ENCODE results near the gene PAK6. TPM values are rescaled to one million over a fixed set of nuclear protein-coding genes. Genes with fewer than 3 reads are reported as not detected.

PAK6 gene
- total RNA-seq, 4 donors from 2014 or later, result 0.94 to 4.6 (median 1.6) TPM

DNA sequence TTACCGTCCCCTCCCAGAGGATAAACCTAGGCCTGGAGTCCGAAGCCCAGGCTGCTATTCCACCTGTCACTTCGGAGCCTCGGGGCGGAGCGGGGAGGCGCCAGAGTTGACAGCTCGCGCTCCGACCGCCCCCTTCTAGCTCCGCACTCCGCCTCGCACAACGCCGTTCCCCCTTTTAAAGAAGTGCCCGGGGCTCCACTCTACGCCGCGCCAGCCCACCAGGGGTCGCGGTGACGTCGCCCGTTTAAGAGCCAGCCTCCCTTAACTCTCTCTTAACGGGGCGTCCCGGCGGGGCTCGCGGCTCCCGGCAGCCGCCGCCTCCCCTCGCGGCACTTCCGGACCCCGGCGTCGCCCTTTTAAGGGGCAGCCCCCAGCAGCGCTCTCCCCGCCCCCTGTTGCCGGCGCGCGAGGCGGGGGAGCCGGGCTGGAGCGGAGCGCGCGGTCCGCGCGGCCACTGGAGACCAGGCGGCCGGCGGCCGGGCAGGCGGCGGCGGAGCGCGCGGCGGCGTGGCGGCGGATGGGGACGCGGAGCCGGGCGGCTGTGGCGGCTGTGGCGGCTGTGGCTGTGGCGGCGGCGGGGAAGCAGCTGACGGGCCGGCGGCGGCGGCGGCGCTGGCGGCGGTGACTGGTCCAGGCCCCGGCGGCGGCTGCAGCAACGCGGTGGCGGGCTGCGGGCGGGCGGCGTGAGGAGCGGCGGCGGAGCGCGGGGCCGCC is 84.5 kb downstream of the PAK6 start, which contains the start of gene INAFM2:
INAFM2 (plus strand) TSS at position 454 of the 714 bp plus-strand sequence. CDS start 364 bp downstream, outside the sequence.
- peak; percentile 92 for ATAC-seq
- H3K9me3 ChIP-seq, result no peaks in the 10 kb centered on the region
- H3K27ac ChIP-seq, result peak within 1 kb of the TSS; percentile 94 to 99 (median 98)
- peak within 1 kb of the TSS; percentile 92 to 100 for H3K4me3 ChIP-seq
- TF ChIP-seq, protein P1, sequence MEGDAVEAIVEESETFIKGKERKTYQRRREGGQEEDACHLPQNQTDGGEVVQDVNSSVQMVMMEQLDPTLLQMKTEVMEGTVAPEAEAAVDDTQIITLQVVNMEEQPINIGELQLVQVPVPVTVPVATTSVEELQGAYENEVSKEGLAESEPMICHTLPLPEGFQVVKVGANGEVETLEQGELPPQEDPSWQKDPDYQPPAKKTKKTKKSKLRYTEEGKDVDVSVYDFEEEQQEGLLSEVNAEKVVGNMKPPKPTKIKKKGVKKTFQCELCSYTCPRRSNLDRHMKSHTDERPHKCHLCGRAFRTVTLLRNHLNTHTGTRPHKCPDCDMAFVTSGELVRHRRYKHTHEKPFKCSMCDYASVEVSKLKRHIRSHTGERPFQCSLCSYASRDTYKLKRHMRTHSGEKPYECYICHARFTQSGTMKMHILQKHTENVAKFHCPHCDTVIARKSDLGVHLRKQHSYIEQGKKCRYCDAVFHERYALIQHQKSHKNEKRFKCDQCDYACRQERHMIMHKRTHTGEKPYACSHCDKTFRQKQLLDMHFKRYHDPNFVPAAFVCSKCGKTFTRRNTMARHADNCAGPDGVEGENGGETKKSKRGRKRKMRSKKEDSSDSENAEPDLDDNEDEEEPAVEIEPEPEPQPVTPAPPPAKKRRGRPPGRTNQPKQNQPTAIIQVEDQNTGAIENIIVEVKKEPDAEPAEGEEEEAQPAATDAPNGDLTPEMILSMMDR (IDR thresholded peaks at IDR 0.05), result peak in 3 of 4 experiments; percentile 72 to 89 (median 77)
- TF ChIP-seq POLR2A (IDR thresholded peaks at IDR 0.05) (peak; percentile 33 to 86), POLR2AphosphoS5 (IDR thresholded peaks at IDR 0.05) (peak; percentile 57), EP300 (IDR thresholded peaks at IDR 0.05) (no peak)
- H3K4me1 ChIP-seq, result peaks cover 2 to 72% (median 22%) of the 10 kb centered on the region in 3 donors
- no peaks in the 10 kb centered on the region for H3K27me3 ChIP-seq
- no peaks in the 10 kb centered on the region for H3K36me3 ChIP-seq
- whole genome bisulfite sequencing, 2 donors (ENCODE audit: low coverage in 1 of 2), result 0% methylated on average over 2 of the region's 103 CpGs; no CpG with 5 or more reads in 1 of the 2 donors

DNA sequence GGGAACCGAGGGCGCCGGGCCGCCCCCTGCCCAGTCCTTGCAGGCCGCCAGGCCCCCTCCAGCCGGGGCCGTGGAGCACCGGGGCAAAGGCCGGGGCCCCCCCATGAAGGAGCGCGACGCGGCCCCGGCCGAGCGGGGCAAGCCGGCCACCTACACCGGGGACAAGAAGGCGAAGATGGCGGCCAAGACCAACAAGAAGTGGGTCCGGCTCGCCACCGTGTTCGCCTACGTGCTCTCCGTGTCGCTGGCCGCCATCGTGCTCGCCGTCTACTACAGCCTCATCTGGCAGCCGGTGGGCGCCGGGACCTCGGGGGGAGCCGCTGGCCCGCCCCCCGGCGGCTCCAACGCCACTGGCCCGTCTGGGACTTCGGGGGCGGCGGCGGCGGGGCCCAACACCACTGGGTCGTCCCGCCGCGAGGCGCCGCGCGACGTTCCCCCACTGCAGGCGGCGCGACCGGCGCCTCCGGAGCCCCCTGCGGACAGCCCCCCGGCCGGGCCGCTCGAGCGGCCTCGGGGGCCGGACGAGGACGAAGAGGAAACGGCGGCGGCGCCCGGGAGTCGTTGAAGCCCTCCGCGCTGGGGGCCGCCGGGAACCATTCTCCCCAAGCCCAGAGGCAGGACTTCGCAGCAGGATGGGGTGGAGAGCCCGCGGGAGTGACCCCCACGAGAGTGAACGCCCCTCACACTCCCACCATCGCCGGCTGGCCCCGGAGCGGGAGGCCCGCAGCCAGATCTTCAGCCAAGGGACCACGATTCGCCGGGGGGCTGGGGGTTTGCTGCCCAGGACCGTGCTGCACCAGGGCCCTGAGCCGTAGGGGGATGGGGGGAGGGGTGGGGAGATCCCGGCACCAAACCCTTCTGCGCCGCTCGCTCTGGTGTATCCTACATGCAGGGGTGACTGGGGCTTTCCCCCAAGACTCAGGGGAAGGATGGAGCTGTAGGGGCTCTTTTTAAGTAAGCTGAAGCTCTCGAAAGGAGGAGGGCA is 85.4 kb downstream of the PAK6 start:
- no peaks in the 10 kb centered on the region for H3K27me3 ChIP-seq
- ATAC-seq, result peak; percentile 3
- TF ChIP-seq, protein P1 (IDR thresholded peaks at IDR 0.05), result no peak
- peaks cover 8 to 80% (median 25%) of the 10 kb centered on the region in 3 donors for H3K4me1 ChIP-seq
- H3K27ac ChIP-seq, result peak overlapping the region; percentile 94 to 99 (median 98)
- no peaks in the 10 kb centered on the region for H3K9me3 ChIP-seq
- WGBS, 2 donors (ENCODE audit: low coverage in 1 of 2), result 0% methylated on average over 3 of the region's 101 CpGs
- H3K36me3 ChIP-seq, result no peaks in the 10 kb centered on the region
- peak overlapping the region; percentile 92 to 100 for H3K4me3 ChIP-seq

DNA sequence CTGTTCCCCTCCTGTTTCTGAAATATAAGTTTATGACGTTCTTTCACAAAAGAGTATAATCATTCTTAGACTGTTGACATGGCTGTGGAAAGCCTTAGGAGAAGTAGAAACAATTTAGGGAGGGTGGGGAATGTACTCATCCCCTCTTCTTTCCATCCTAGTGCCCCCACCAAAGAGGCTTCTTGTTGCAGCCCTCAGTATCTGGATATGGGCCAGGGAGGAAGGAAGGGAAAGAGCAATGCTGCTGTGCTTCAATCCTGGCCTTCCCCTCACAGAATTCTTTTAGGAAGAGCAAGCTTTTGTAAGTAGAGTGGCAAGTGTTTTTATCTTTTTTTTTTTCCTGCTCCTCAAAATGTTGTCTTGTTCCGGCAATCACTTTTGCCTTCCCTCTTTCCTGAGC is 86.3 kb downstream of the PAK6 start:
- H3K9me3 ChIP-seq, result no peaks in the 10 kb centered on the region
- H3K36me3 ChIP-seq, result no peaks in the 10 kb centered on the region
- no peak for ATAC-seq
- TF ChIP-seq, protein P1 (IDR thresholded peaks at IDR 0.05), result no peak
- TF ChIP-seq POLR2AphosphoS5 (IDR thresholded peaks at IDR 0.05), result no peak
- no peak for TF ChIP-seq EP300 (IDR thresholded peaks at IDR 0.05)
- TF ChIP-seq POLR2A (IDR thresholded peaks at IDR 0.05), result no peak
- peaks cover 14 to 90% (median 33%) of the 10 kb centered on the region in 3 donors for H3K4me1 ChIP-seq
- 10 to 35% methylated on average over 1 to 2 of the region's 2 CpGs for WGBS, 2 donors (ENCODE audit: low coverage in 1 of 2)
- peak overlapping the region; percentile 94 to 99 (median 98) for H3K27ac ChIP-seq
- H3K27me3 ChIP-seq, result no peaks in the 10 kb centered on the region
- H3K4me3 ChIP-seq, result peak overlapping the region; percentile 92 to 100

GRCh38 chr15:40325700-40326099 is 86.8 kb downstream of the PAK6 start:
- Histone ChIP-seq H3K4me1 (peaks cover 14 to 90% (median 38%) of the 10 kb centered on the region in 3 donors), H3K27ac (peak overlapping the region in 3 of 4 donors; percentile 94 to 98 (median 98))
- TF ChIP-seq POLR2AphosphoS5 (IDR thresholded peaks at IDR 0.05), result no peak
- TF ChIP-seq, protein P1 (IDR thresholded peaks at IDR 0.05), result no peak
- no peak for TF ChIP-seq EP300 (IDR thresholded peaks at IDR 0.05)
- no peak for TF ChIP-seq POLR2A (IDR thresholded peaks at IDR 0.05)

More at GRCh38 chr15:40325700-40326099, 86.8 kb downstream of the PAK6 start:
- WGBS, 2 donors (ENCODE audit: low coverage in 1 of 2), result 55 to 72% methylated on average over 2 of the region's 2 CpGs
- Histone ChIP-seq H3K4me3 (peak overlapping the region; percentile 92 to 100), H3K9me3 (no peaks in the 10 kb centered on the region), H3K36me3 (no peaks in the 10 kb centered on the region), H3K27me3 (no peaks in the 10 kb centered on the region)
- no peak for ATAC-seq

Other genes starting within 250 kb of the PAK6 start
- gene SRP14, start 199.9 kb upstream of the PAK6 start, total RNA-seq, result 100 to 1,000 TPM; 290 to 425 (median 324) TPM
- gene BMF, start 130.2 kb upstream of the PAK6 start, total RNA-seq, result 1 to 10 TPM; 4.7 to 7.5 (median 6.0) TPM
- 1 to 10 TPM in 2 of 4 donors, under 1 TPM in 2; 0.13 to 2.4 (median 0.95) TPM for gene BUB1B, start 78.0 kb upstream of the PAK6 start, total RNA-seq
- 1 to 10 TPM in 1 of 4 donors, not detected in 3; 1.6 TPM for gene ANKRD63, start 44.0 kb downstream of the PAK6 start, total RNA-seq
- gene PLCB2, start 68.9 kb downstream of the PAK6 start, total RNA-seq, result 10 to 100 TPM in 2 of 4 donors, 1 to 10 TPM in 2; 1.5 to 13.5 (median 8.8) TPM
- gene INAFM2, start 84.6 kb downstream of the PAK6 start, total RNA-seq, result 10 to 100 TPM; 27.3 to 66.6 (median 37.5) TPM
- gene CCDC9B, start 101.9 kb downstream of the PAK6 start, total RNA-seq, result 100 to 1,000 TPM in 1 of 4 donors, 10 to 100 TPM in 3; 28.0 to 105 (median 66.7) TPM
- gene PHGR1, start 112.0 kb downstream of the PAK6 start, total RNA-seq, result not detected
- under 1 TPM; 0.07 to 0.19 (median 0.15) TPM for gene DISP2, start 119.2 kb downstream of the PAK6 start, total RNA-seq
- gene KNSTRN, start 143.7 kb downstream of the PAK6 start, total RNA-seq, result 10 to 100 TPM in 2 of 4 donors, 1 to 10 TPM in 2; 7.2 to 16.2 (median 9.9) TPM
- gene IVD, start 166.7 kb downstream of the PAK6 start, total RNA-seq, result 10 to 100 TPM; 26.1 to 80.2 (median 50.1) TPM
- 10 to 100 TPM; 19.0 to 26.2 (median 22.8) TPM for gene BAHD1, start 201.9 kb downstream of the PAK6 start, total RNA-seq
- gene CHST14, start 231.9 kb downstream of the PAK6 start, total RNA-seq, result 10 to 100 TPM in 2 of 4 donors, 1 to 10 TPM in 2; 7.8 to 18.4 (median 11.7) TPM

Data from gastroesophageal sphincter (tissue), 4 donors.